ENCODE data around the gene FAAH2.
"Not testable (repeated sequence)": the region's sequence is repeated elsewhere in the genome, so short reads cannot be mapped to it uniquely, and the experiment has no call there.

The FAAH2 gene

GRCh38 chrX:57380026-57380796 is 93.7 kb downstream of the FAAH2 start:
- DNase-seq (ENCODE audit: low spot score) = no peak

GRCh38 chrX:57394162-57394561 is 107.7 kb downstream of the FAAH2 start:
- DNase-seq (ENCODE audit: low spot score) = not testable (repeated sequence)

DNA sequence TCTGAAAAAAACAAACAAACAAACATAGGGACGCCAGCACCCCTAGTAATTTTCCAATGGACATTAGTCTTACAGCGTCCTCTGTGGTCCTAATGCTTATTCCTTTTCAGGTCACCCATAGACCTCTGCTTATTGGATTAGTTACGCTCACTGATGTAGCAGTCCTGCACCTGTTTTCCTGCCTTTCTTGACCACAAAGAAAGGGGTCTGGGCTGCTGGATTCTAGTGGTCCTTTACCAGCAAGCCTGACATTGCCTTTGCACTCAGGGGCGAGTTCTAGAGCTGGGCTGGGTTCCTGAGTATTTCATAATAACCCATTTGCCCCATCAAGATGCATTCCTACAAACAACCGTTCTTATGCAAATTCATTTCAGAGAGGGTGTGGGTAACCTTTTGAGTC is 116.7 kb downstream of the FAAH2 start:
- DNase-seq (ENCODE audit: low spot score) = not testable (repeated sequence)

DNA sequence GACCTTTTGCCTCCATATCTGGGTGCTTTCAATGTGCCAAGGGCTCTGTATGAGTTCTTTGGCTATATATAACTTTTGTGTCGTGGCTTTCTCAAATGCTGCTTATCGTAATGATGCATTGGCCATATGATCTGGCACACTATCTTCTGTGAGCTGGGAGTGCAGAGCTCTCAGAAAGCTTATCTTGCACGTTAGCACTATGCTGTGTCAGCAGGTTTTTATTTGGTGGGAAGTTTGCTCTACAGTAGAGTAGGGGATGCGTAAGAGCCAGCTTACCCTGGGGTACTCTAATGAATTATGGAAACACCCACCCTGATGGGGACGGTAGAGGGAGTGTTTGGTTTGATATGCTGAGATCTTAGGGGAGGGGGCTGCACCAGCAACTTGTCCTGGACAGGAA is 119.6 kb downstream of the FAAH2 start:
- no peak for DNase-seq (ENCODE audit: low spot score)

GRCh38 chrX:57417827-57418226 is 131.3 kb downstream of the FAAH2 start:
- no peak for DNase-seq (ENCODE audit: low spot score)

DNA sequence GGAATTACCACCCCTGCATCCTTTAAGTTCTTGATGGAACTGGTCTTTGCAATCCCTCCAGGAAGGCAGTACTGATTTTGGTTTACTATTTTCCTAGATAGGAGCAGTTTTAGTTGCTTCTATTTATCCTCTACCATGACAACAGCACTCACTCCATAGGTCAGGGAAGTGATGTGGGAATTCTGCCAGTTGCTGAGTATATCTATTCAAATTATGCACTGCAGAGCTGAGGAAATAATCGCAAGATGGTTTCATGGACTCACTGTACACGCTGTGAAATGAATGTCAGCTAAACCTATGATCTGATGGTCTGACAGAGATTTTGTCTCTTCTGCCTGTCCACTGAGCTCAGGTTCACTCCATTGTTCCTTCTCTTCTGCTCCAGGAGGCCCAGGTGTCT is 135.8 kb downstream of the FAAH2 start:
- DNase-seq (ENCODE audit: low spot score) = no peak

- no peak for DNase-seq (ENCODE audit: low spot score)
These were observed 136.3 kb downstream of the FAAH2 start for GRCh38 chrX:57422790-57423189.

DNA sequence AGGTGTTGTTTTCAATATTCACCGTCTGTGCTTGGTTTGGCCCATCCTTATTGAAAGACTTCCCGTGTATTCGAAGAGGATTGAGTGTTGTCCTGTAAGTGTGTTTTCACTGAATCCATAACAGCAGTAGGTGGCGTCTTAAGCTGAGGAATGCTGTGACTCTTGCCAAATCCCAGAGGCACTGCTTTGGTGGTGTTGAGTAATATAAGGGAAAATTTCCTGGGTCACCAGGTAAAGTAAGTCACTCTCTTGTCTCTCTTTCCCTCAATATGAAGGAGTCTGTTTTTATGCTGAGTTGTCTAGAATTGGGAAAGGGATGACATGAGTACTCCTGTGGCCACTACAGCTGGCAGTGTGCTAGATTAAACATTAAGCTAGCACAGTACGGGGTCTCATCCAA is 158.6 kb downstream of the FAAH2 start:
- DNase-seq (ENCODE audit: low spot score) = no peak

DNA sequence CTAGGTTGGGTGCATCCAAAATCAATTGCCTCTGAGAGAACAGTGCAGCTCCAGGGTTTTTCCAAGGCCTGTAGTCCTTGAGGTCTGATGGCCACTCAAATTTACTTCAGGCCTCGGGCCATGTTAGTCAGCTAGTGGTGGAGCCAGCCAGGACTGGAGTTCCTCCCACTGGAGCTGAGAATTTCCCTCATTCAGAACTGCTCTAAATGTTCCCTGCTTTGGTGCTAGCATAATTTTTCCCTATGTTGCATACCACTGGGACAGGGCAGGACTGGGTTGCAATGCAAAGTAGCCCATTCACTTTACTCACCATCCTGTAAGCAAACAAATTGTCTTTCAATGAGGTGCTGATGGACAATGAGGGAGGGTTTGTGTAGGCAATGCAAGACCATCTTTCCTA is 159.3 kb downstream of the FAAH2 start:
- no peak for DNase-seq (ENCODE audit: low spot score)

- DNase-seq (ENCODE audit: low spot score) = no peak
These were observed 161.3 kb downstream of the FAAH2 start for GRCh38 chrX:57447856-57448255.

GRCh38 chrX:57451426-57452020 is 165.0 kb downstream of the FAAH2 start:
- DNase-seq (ENCODE audit: low spot score) = no peak

GRCh38 chrX:57453901-57454300 is 167.4 kb downstream of the FAAH2 start:
- peak; percentile 17 for DNase-seq (ENCODE audit: low spot score)

DNA sequence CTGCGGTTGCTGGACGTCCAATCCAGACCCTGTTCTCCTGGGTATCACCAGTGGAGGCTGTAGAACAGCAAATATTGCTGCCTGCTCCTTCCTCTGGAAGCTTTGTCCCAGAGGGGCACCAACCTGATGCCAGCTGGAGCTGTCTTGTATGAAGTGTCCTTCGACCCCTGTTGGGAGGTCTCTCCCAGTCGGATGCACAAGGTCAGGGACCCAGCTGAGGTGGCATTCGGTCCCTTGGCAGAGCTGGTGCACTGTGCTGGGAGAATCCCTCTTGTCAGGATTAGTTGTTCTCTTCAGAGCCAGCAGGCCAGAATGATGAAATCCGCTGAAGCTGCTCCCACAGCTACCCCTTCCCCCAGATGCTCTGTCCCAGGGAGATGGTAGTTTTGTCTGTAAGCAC is 195.0 kb downstream of the FAAH2 start:
- no peak for DNase-seq (ENCODE audit: low spot score)

- DNase-seq (ENCODE audit: low spot score) = no peak
These were observed 230.0 kb downstream of the FAAH2 start for GRCh38 chrX:57516491-57516890.

GRCh38 chrX:57519578-57520118 is 233.1 kb downstream of the FAAH2 start:
- no peak for DNase-seq (ENCODE audit: low spot score)

DNA sequence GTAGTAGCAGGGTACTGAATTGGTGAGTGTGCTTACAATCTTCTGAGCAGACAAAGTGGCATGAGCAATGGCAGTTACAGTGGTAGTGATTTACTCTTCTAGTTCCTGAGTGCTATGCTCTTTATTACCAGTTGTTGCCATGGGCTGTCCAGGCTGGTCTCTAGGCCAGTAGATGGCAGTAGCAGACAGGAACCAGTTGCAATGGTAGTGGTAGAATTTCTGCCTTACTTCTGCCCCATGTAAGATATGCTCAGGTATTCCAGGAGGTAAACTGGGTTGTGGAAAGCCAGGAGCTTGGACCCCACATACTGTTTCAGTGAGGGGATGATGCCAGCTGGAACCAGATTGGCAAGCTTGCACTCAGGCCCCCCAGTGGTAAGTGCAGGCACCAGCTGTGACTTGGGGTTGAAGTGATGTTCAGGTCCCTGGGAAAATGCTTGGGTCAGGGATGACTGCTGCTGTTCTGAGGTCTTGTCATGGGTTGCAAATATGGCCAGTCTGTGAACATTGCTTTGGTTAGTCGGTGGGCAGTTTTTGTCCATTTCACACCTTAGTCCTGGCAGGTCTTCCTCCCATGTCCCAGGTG is 242.3 kb downstream of the FAAH2 start:
- DNase-seq (ENCODE audit: low spot score) = peak; percentile 2

Data from GM03348 (cell line).